PC-9 (cell line): Measurements from ENCODE around the gene OLR1.

Experiments
- EZH2 ChIP-seq: fragments of 200-600 bp; sonication (generic); IDR thresholded peaks from 2 replicates; pipeline ENCODE4 v1.8.0; 2017; ENCODE audit warnings: antibody characterized with exemption, low read depth
- TF ChIP-seq, protein P1 (sequence below): fragments of 200-600 bp; sonication (generic); conservative IDR thresholded peaks from 2 replicates; pipeline ENCODE4 v1.6.1; 2017; ENCODE audit warnings: mixed run types, antibody characterized with exemption, mild to moderate bottlenecking, moderate library complexity

DNA sequence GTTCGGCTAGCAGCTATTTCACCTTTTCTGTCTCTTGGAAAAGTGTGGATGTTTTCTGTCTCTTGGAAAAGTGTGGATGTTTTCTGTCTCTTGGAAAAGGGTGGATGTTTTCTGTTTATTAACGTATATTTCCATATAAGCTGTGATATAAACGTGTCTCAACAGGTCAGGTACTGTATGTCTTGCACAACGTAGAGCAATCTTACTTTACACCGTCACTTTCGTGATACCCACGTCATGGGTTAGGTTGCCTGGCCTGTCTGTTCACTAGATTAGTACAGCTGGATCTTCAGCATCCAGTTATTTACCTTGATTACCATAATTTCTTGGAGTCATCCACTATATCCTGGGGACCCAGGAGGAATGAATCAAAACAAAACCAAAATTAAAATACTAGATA, 56.0 kb downstream of the OLR1 start:
- TF ChIP-seq EZH2: no peak
- TF ChIP-seq, protein P1, sequence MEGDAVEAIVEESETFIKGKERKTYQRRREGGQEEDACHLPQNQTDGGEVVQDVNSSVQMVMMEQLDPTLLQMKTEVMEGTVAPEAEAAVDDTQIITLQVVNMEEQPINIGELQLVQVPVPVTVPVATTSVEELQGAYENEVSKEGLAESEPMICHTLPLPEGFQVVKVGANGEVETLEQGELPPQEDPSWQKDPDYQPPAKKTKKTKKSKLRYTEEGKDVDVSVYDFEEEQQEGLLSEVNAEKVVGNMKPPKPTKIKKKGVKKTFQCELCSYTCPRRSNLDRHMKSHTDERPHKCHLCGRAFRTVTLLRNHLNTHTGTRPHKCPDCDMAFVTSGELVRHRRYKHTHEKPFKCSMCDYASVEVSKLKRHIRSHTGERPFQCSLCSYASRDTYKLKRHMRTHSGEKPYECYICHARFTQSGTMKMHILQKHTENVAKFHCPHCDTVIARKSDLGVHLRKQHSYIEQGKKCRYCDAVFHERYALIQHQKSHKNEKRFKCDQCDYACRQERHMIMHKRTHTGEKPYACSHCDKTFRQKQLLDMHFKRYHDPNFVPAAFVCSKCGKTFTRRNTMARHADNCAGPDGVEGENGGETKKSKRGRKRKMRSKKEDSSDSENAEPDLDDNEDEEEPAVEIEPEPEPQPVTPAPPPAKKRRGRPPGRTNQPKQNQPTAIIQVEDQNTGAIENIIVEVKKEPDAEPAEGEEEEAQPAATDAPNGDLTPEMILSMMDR: no peak
